Colonic mucosa (tissue), 4 donors: ENCODE measurements around the gene BRME1. TPM values are rescaled to one million over a fixed set of nuclear protein-coding genes. Genes with fewer than 3 reads are reported as not detected.

Experiments used
- DNase-seq: peaks from one replicate; pipeline ENCODE4 v3.0.0-alpha.2; 2020
- H3K27ac ChIP-seq: fragments of 200-600 bp; one replicate; pipeline ENCODE4 v1.8.0; 2021
- H3K27me3 ChIP-seq: fragments of 200-600 bp; one replicate; pipeline ENCODE4 v1.8.0; 2021
- H3K36me3 ChIP-seq: fragments of 200-600 bp; one replicate; pipeline ENCODE4 v1.8.0; 2021
- H3K4me1 ChIP-seq: fragments of 200-600 bp; one replicate; pipeline ENCODE4 v1.8.0; 2021; ENCODE audit warnings: mild to moderate bottlenecking
- H3K4me3 ChIP-seq: fragments of 200-600 bp; one replicate; pipeline ENCODE4 v1.8.0; 2021
- H3K9ac ChIP-seq, 2 donors: one replicate each; pipeline ENCODE4 v1.7.0; 2013; ENCODE audit warnings: control low read depth in 2 of 2, low read depth in 2 of 2, low read length in 2 of 2
- H3K9me3 ChIP-seq: fragments of 200-600 bp; one replicate; pipeline ENCODE4 v1.8.0; 2021
- CTCF ChIP-seq: fragments of 200-600 bp; IDR thresholded peaks from one replicate; pipeline ENCODE4 v1.8.0; 2022; ENCODE audit warnings: antibody characterized with exemption, mild to moderate bottlenecking
- intact Hi-C: fragments of 100-400 bp; cut with DNase I; formaldehyde crosslinking; loops from one replicate; pipeline ENCODE4 v1.14.1; 2022
- total RNA-seq, 2 donors: library from RNA; stranded (reverse); fragmentation: NEBNext Ultra II Directional in 1 of 2; extraction: Animal tissue kit (Norgen Biotek cat#: 25700) in 1 of 2; gene quantifications; one replicate each; pipeline ENCODE4 v1.2.1, GENCODE V29; 2021
- donor health status: healthy.
- donor health status: DM: no; HTN: no; CAD: no.
- donor health status: DM: no; HTN: no; CAD: no.

BRME1 gene
- total RNA-seq, 2 donors from 2014 or later, result 5.9 to 20.0 TPM

DNA sequence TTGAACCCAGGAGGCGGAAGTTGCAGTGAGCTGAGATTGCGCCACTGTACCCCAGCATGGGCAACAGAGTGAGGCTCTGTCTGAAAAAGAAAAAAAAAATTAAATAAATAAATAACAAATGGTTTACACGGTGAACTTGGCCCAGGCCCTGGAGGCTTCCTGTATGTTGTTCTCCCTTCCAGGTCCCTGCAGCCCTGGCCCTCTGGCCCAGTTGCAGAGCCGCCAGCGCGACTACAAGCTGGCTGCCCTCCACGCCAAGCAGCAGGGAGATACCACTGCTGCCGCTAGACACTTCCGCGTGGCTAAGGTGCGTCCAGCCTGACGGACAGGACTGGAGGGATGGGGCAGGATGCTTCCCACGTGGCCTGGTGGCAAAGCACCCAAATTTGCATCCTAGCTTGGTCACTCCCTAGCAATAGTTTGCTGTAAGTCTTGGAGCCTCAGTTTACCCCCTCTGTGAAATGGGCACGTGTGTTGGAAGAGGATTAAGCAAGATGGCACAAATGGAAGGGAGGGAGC is 12.0 kb upstream of the BRME1 start:
- no peaks in the 10 kb centered on the region for H3K27me3 ChIP-seq
- intact Hi-C loops, result no loop called here

GRCh38 chr19:13914777-13915176 is 8.9 kb upstream of the BRME1 start:
- DNase-seq, result no peak
- Histone ChIP-seq H3K4me3 (no peak overlapping the region), H3K9ac (no peak overlapping the region), H3K27me3 (no peaks in the 10 kb centered on the region), H3K36me3 (peaks cover 19% of the 10 kb centered on the region), H3K4me1 (no peaks in the 10 kb centered on the region), H3K27ac (no peak overlapping the region), H3K9me3 (no peaks in the 10 kb centered on the region)
- no peak for TF ChIP-seq CTCF
- intact Hi-C loops, result no loop called here

More for the DNA sequence above, 12.0 kb upstream of the BRME1 start:
- Histone ChIP-seq H3K4me3 (no peak overlapping the region), H3K9me3 (no peaks in the 10 kb centered on the region), H3K9ac (no peak overlapping the region), H3K36me3 (peaks cover 25% of the 10 kb centered on the region), H3K4me1 (no peaks in the 10 kb centered on the region), H3K27ac (no peak overlapping the region)
- TF ChIP-seq CTCF, result no peak
- DNase-seq, result no peak

DNA sequence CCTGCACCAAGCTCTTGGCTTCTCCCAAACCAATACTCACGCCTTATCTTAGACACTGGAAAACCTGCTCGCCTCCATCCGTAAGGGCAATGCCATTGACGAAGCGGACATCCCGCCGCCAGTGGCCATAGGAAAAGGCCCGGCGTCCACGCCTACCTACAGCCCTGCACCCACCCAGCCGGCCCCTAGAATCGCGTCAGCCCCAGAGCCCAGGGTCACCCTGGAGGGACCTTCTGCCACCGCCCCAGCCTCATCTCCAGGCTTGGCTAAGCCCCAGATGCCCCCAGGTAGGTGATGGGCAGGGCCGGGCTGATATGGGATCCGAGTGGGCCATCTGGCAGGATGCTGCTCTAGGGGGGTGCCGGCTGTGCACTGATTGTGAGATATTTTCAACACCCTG is 7.4 kb upstream of the BRME1 start:
- H3K9ac ChIP-seq, result no peak overlapping the region
- H3K4me3 ChIP-seq, result no peak overlapping the region
- DNase-seq, result no peak
- no peak for TF ChIP-seq CTCF
- H3K4me1 ChIP-seq, result no peaks in the 10 kb centered on the region
- H3K27ac ChIP-seq, result no peak overlapping the region
- no peaks in the 10 kb centered on the region for H3K27me3 ChIP-seq
- intact Hi-C loops, result no loop called here
- no peaks in the 10 kb centered on the region for H3K9me3 ChIP-seq
- peaks cover 19% of the 10 kb centered on the region for H3K36me3 ChIP-seq

DNA sequence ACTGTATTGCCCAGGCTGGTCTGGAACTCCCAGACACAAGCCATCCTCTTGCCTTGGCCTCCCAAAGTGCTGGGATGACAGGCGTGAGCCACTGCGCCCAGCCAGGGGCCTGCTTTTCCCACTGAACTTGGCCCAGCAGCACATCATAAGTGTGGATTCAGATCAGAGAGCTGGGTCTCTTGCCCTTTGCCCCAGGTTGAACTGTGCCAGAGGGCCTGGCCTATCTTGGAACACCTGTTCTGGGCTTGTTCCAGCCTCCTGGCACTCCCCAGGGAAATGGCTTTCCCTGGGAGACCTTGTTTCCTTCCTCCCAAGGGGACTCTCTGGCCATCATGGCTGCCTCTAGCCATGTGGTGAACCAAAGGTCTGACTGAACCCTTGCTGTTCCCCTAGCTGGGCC is 3.5 kb upstream of the BRME1 start:
- peaks cover 13% of the 10 kb centered on the region for H3K36me3 ChIP-seq
- H3K4me1 ChIP-seq, result no peaks in the 10 kb centered on the region
- H3K27me3 ChIP-seq, result no peaks in the 10 kb centered on the region
- no peak overlapping the region for H3K4me3 ChIP-seq
- intact Hi-C loops, result no loop called here
- H3K9me3 ChIP-seq, result no peaks in the 10 kb centered on the region
- TF ChIP-seq CTCF, result no peak
- peak overlapping the region in 1 of 2 donors; percentile 1 for H3K9ac ChIP-seq
- peak overlapping the region; percentile 7 for H3K27ac ChIP-seq
- DNase-seq, result peak; percentile 76

GRCh38 chr19:13908674-13909073 is 2.8 kb upstream of the BRME1 start:
- TF ChIP-seq CTCF, result no peak
- H3K9ac ChIP-seq, result peak overlapping the region in 1 of 2 donors; percentile 48
- H3K9me3 ChIP-seq, result no peaks in the 10 kb centered on the region
- H3K36me3 ChIP-seq, result peaks cover 13% of the 10 kb centered on the region
- H3K27me3 ChIP-seq, result no peaks in the 10 kb centered on the region
- no peak for DNase-seq
- H3K27ac ChIP-seq, result no peak overlapping the region
- intact Hi-C loops, result no loop called here
- H3K4me3 ChIP-seq, result no peak overlapping the region
- no peaks in the 10 kb centered on the region for H3K4me1 ChIP-seq
